GM12864 (cell line): Measurements from ENCODE around the gene ARMC7.

ENCODE experiments used
- DNase-seq: peaks from one replicate; pipeline ENCODE4 v3.0.0-alpha.2; 2011; ENCODE audit warnings: low read depth
- H3K4me3 ChIP-seq: 2 replicates; pipeline ENCODE4 v1.5.1; 2011; ENCODE audit warnings: mild to moderate bottlenecking, low read depth, low read length, control low read depth
- CTCF ChIP-seq: IDR thresholded peaks from 2 replicates; pipeline ENCODE4 v1.5.1; 2011; ENCODE audit warnings: low read depth, mild to moderate bottlenecking, moderate library complexity, low read length, control low read depth, inconsistent platforms; ENCODE audit errors: missing control alignments

Gene ARMC7

GRCh38 chr17:75079023-75079373 lies 30.8 kb upstream of the ARMC7 start:
- no peak overlapping the region for H3K4me3 ChIP-seq
- DNase-seq = no peak
- no peak for TF ChIP-seq CTCF

- no peak overlapping the region for H3K4me3 ChIP-seq
- TF ChIP-seq CTCF = no peak
- no peak for DNase-seq
Observed at GRCh38 chr17:75081611-75082540, 27.9 kb upstream of the ARMC7 start.

DNA sequence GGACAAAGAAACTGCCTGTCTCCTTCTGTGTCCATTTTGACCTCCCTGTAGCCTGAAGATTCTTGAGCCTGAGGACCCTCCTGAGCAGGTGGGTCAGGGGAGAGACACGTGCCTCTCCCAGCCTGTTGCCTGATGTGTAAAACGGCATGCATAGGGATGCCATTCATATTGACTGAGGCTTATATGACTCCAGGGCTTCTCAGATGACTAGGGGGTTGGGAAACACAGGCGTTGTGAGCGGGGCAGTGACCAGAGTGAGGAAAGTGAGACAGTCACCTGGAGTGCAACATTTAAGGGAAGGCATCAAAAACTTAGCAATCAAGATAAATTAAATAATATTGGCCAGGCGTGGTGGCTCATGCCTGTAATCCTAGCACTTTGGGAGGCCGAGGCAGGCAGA lies 27.1 kb upstream of the ARMC7 start:
- no peak for DNase-seq
- TF ChIP-seq CTCF = no peak
- H3K4me3 ChIP-seq = no peak overlapping the region

GRCh38 chr17:75084039-75084660 lies 25.6 kb upstream of the ARMC7 start:
- no peak for TF ChIP-seq CTCF
- no peak for DNase-seq
- H3K4me3 ChIP-seq = no peak overlapping the region

- no peak for DNase-seq
- no peak overlapping the region for H3K4me3 ChIP-seq
- TF ChIP-seq CTCF = no peak
Observed at GRCh38 chr17:75086496-75087181, 23.1 kb upstream of the ARMC7 start.

- no peak for TF ChIP-seq CTCF
- no peak for DNase-seq
- H3K4me3 ChIP-seq = peak overlapping the region; percentile 62
Observed at GRCh38 chr17:75087182-75087557, 22.6 kb upstream of the ARMC7 start.
